Midbrain (tissue), 1 donor: ENCODE results near the gene DHCR24.

ENCODE experiments used
- DNase-seq: peaks from one replicate; lab custom pipeline; 2025; lab: John Stamatoyannopoulos, UW

DHCR24 gene

GRCh38 chr1:54800041-54800898 lies 86.7 kb downstream of the DHCR24 start:
- no peak for DNase-seq
